Measurements from ENCODE around the gene ALPG.

- TF ChIP-seq CTCF (IDR thresholded peaks at IDR 0.05; ENCODE audit: insufficient read depth, low read length, poor library complexity, severe bottlenecking) (no peak), EZH2phosphoT487 (conservative IDR thresholded peaks at IDR 0.05; ENCODE audit: low read length) (no peak)
These were observed 37.3 kb upstream of the ALPG start for GRCh38 chr2:232369126-232369951.
